HG02678 (cell line): ENCODE data around the gene CARD11.

Experiments used
- ATAC-seq: cut with Tn5 transposase; IDR thresholded peaks from one replicate; pipeline ENCODE4 v1.9.1; 2021; ENCODE audit warnings: mild to moderate bottlenecking, moderate library complexity; ENCODE audit not compliant: unreplicated experiment

CARD11 gene

GRCh38 chr7:3043544-3044371 lies at the start of gene CARD11:
Gene CARD11, minus strand, starts transcription at chr7:3043867. Its CDS starts 85,361 bp downstream, at chr7:2958506.
- ATAC-seq, result peak; percentile 32

- ATAC-seq, result peak; percentile 76
These were observed 48.8 kb upstream of the CARD11 start for GRCh38 chr7:3092468-3092867.

- ATAC-seq, result no peak
These were observed 48.0 kb upstream of the CARD11 start for GRCh38 chr7:3091631-3092030.

GRCh38 chr7:3089493-3089892 lies 45.8 kb upstream of the CARD11 start:
- ATAC-seq, result no peak

GRCh38 chr7:3087243-3087755 lies 43.6 kb upstream of the CARD11 start:
- no peak for ATAC-seq

GRCh38 chr7:3083350-3083749 lies 39.7 kb upstream of the CARD11 start:
- no peak for ATAC-seq

- ATAC-seq, result no peak
These were observed 39.2 kb upstream of the CARD11 start for GRCh38 chr7:3082831-3083230.

- no peak for ATAC-seq
These were observed 38.7 kb upstream of the CARD11 start for GRCh38 chr7:3082386-3082785.

GRCh38 chr7:3080106-3080505 lies 36.4 kb upstream of the CARD11 start:
- no peak for ATAC-seq

- no peak for ATAC-seq
These were observed 34.8 kb upstream of the CARD11 start for GRCh38 chr7:3078514-3078913.

GRCh38 chr7:3076700-3077099 lies 33.0 kb upstream of the CARD11 start:
- ATAC-seq, result no peak

GRCh38 chr7:3076163-3076562 lies 32.5 kb upstream of the CARD11 start:
- no peak for ATAC-seq

GRCh38 chr7:3075441-3075840 lies 31.8 kb upstream of the CARD11 start:
- no peak for ATAC-seq

- no peak for ATAC-seq
These were observed 30.8 kb upstream of the CARD11 start for GRCh38 chr7:3074459-3074821.

GRCh38 chr7:3073763-3074458 lies 30.2 kb upstream of the CARD11 start:
- no peak for ATAC-seq

GRCh38 chr7:3070908-3071307 lies 27.2 kb upstream of the CARD11 start:
- no peak for ATAC-seq

- ATAC-seq, result no peak
These were observed 26.2 kb upstream of the CARD11 start for GRCh38 chr7:3069771-3070449.

GRCh38 chr7:3068530-3068929 lies 24.9 kb upstream of the CARD11 start:
- peak; percentile 42 for ATAC-seq

GRCh38 chr7:3067606-3068380 lies 24.1 kb upstream of the CARD11 start:
- no peak for ATAC-seq

GRCh38 chr7:3067193-3067592 lies 23.5 kb upstream of the CARD11 start:
- ATAC-seq, result no peak

- ATAC-seq, result no peak
These were observed 22.8 kb upstream of the CARD11 start for GRCh38 chr7:3066506-3066905.
